Activated CD8-positive, alpha-beta memory T cell treated with anti-CD3 and anti-CD28 coated beads, Interleukin-2, amount 50 U/mL, for 1 hour (primary cell): ENCODE data around the gene DOK7.
A peak's percentile ranks its signal among the peaks of the same experiment; 100 is the strongest.

Experiments used
- DNase-seq: peaks from one replicate; pipeline ENCODE4 v3.0.0-alpha.2; 2020; ENCODE audit errors: extremely low read depth

DOK7 gene

DNA sequence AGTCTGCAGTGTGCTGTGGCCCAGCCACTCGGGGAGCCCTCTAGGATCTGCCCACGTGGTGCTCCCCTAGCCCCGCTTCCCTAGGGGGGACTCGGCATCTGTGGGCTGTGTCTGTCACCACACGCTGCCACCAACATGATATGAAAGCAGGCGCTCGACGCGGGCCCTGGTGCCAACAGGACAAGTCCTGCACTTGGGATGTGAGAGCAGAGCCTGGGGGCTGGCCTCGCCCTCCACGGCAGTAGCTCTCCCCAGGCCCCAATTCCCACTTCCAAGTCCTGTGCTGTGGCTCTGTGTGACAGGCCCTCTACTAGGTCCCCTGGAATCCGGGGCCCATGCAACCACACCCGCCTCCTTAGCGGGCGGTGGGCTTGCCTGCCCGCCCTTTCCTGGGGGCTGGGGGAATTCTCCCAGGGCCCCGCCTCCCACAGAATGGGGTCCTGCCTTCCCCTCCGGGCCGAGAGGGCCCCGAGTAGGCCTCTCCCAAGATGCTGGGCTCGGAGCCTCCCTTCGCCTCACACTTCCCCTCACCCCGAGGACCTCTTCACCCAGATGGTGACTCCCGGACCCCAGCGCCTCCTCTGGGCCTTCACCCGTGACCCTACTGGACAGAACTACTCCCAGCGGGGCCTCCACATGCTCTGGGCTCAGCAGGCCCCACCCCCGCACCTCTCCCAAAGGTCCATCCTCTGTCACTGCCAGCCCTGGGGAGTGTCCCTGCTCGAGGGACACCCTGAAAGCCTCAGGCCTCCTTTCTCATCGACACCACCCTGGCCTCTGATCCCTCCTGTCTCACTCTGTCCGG, 57.9 kb downstream of the DOK7 start:
- no peak for DNase-seq

DNA sequence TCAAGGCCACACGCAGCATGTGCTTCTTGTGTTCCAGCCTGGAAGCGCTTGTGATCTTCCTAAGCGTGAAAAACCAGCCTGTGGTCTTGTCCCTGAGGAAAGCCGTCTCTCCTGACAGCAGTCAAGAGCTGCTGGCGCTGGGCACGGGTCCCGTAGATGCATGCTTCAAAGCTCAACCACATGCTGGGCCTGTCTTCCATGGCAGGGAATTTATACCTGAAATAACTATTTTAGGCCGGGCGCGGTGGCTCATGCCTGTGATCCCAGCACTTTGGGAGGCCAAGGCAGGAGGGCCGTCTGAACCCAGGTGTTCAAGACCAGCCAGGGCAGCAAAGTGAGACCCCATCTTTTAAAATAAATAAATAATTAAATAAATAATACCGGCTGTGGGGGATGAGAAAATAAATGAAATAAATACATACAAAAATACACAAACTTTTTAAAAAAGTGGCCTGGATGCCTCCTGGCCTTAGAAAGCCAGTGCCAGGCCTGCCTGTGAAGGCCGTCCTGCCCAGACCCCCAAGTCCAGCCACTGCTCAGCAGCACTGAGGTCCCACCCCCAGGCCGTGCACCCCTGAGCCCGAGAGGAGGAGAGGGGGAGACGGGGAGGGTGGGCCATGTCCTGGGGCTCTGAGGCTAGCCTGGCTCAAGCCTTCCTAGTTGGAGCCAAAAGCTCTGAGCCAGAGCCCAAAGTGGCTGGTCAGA, 58.7 kb downstream of the DOK7 start:
- no peak for DNase-seq

DNA sequence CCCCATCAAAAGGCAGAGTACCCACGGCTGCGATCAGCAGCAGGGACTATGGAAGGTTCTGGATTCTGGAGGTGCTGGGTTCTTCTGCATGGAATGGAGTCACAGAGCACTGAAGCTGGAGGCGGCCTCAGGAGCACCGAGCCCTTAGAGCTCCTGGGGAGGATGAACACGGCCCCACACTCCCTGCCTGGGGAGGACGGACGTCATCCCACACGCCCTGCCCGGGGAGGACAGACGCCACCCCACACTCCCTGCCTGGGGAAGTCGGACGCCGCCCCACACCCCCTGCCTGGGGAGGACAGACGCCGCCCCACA, 59.2 kb downstream of the DOK7 start:
- DNase-seq: no peak

DNA sequence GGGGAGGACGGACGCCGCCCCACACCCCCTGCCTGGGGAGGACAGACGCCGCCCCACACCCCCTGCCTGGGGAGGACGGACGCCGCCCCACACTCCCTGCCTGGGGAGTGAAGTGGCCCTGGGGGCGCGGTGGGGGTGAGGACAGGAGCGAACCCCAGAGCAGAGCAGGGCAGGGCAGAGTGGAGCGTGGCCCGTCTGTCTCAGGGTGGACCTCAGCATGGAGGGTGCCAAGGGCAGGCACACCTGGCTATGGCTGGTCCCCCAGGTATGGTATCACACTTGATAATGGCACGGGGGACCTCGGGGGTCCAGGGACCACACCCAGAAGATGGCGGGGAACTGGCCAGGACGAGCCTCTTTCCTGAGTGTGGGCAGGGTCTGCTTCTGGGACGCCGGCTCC, 59.5 kb downstream of the DOK7 start:
- no peak for DNase-seq

DNA sequence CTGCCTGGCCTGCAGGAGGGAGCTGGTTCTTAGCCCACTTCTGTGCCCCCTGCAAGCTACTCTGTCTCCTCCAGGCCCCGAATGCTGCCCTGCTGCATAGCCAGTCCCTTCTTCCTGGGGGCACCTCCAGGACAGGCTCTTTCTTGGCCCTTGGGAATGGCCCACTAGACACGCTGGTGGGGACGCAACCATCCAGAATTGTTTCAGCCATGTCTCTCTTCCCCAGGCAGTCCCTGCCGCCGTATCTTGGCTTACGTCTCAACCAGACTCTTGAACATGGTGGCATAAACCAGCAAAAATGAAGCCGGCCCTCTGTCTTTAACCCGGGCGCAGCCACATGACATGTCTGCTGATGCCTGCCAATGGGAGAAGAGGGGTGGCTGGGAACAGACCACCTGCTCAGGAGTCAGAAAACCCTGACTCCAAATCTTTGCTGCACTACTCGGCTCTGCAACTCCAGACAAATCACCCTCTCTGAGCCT, 60.1 kb downstream of the DOK7 start:
- DNase-seq: no peak

DNA sequence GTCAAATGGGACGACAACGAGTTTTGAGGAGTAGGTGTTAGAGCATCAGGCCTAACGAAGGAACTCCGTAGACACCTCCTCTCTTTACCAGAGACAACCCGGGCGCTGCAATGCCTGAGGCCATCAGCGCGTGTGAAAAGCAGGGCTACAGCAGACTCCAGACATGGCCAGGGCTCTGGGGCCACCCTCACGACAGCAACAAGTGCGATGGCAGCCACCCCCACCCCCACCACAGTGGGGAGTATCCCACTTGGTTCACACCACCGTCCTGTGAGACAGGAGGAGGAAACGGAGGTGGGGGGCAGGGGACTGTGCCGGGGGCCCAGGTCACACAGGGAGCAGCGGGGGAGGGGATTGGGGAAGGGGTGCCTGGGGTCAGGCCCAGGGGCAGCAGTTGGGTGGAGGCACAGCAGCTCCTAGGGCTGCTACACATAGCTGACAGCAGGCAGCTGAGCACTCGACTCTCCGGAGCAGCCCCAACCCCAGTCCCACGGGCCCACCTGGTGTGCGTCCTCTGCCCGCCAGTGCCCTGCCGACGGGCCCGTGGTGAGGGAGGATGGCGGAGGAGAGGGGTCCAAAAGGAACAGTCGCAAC, 60.6 kb downstream of the DOK7 start:
- no peak for DNase-seq

DNA sequence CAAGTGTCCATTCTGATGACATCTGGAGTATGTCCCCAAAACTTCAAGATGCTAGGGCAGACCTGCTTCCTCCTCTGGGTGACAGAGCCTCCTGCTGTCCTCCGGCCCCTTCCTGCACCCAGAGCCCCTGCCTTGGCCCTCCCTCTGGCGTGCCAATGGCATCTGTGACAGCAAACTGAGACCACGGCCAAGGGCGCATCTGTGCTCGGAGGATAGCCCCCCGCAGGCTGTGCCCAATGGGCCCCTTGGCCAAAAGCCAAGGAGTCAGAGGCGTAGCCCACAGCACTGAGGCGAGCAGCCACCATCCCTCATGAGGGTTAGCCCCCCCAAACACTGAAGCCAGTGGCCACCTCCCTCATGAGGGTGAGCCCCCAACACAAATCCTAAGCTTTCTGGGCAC, 61.2 kb downstream of the DOK7 start:
- no peak for DNase-seq

DNA sequence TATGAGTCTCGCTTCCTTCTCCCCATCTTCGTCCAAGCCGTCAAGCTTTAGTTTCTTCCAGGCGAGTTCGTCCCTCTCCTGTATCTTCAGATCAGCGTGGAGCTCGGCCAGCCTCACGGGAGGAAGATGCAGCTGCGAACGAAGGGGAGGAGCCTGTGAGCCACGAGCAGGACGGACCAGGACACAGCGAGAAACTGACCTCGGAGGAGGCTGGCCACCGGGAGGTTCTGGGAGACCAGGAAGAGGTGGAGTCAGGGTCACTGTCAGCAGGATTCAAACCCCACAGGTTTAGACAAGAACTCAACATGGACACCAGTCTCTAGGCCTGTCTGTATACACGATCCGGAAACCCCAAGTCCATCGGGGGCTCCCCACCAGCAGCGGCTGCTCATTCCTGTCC, 61.8 kb downstream of the DOK7 start:
- DNase-seq: no peak

DNA sequence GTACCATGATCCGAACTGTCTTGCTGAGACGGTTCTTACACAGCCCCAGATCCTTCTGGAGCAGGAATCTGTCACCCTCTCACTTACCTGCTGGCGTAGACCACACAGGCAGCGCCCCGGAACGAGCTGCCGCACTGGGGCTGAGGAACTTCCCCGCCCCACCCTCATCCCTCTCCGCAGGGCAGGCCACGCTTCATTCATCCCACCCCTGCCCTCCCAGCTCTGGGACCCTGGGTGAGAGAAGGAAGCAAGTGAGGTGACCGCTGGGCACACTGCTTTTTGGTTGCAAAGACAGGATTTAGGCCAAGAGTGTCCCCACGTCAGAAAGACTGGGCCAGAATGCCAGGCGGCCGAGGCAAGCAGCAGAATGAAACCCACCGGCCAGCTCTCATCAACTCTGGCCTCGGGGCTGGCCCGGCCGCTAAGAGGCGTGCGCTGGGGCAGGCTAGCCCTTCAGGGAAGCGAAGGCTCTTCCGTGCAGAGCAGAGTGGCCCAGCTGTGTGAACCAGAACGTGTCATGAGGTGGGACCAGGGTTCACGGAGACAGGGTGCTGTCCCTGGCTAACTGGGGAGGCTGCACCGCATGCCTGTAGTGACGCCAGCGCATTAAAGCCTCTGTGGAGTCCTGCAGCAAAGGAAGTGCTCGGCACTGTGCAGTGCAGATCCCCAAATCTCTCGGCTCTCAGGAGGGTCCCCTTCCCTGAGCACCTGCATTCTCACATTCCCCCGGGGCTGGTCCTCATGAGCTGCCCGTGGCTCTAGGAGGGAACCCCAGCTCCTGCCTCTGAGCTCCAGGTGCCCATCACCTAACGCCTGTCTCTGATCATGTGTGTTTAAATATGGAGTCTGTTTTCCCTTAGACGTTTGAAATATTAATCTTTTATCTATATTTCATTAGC, 62.7 kb downstream of the DOK7 start:
- DNase-seq: no peak

DNA sequence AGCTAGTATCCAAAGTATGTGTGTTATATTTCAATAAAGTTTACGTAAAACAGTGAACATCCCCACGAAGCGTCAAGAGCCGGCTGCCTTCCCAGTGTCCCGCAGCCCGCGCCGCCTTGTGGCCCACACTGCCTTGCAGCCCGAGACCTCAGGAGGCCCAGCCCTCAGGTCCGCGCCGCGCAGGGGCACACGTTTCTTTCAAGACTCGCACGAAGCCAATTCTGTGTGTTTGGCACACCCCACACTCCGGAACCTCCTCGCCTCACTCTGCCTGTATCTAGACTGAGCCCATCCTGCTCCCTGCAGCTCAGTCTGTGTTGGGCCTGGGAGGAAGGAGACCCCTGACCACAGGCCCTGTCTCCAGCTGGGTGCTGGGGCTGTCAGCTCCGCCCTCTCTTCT, 63.4 kb downstream of the DOK7 start:
- DNase-seq: no peak

DNA sequence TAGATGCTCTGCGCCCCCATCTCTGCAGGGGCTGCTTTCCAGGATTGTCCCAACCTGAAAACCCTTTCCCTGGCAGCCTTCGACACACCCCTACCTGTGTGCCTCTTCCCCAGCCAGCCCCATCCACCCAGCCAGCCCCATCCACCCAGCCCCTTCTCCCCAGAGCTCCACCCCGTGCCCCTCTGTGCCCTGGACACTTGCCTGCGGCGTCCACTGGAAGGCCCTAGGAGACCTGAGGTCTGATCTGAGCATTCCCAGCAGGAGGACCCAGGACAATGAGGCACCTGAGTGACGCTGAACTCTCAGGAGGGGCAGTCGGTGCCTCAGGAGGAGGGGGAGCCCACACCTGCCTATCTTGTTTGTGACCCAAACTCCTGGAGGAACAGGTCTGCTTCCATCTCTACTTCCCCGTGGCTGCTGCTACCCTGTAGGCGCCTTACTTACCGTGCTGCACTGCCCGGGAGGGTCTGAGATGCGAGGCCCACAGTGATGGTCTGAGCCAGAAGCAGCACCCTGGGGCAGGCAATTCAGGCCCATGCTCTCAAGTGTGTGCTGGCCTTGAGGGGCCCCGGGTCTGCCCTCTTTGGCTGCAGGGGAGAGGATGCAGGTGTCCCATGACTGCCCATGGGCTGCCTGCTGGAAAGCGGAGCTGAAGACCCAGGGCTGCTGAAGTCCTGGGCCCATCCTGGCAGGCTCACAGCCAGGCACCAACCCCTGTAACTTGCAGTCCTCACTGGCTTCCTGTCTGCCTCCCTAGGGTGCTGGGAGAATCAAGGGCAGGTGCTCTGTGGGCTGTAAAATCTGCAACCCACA, 64.2 kb downstream of the DOK7 start:
- no peak for DNase-seq

DNA sequence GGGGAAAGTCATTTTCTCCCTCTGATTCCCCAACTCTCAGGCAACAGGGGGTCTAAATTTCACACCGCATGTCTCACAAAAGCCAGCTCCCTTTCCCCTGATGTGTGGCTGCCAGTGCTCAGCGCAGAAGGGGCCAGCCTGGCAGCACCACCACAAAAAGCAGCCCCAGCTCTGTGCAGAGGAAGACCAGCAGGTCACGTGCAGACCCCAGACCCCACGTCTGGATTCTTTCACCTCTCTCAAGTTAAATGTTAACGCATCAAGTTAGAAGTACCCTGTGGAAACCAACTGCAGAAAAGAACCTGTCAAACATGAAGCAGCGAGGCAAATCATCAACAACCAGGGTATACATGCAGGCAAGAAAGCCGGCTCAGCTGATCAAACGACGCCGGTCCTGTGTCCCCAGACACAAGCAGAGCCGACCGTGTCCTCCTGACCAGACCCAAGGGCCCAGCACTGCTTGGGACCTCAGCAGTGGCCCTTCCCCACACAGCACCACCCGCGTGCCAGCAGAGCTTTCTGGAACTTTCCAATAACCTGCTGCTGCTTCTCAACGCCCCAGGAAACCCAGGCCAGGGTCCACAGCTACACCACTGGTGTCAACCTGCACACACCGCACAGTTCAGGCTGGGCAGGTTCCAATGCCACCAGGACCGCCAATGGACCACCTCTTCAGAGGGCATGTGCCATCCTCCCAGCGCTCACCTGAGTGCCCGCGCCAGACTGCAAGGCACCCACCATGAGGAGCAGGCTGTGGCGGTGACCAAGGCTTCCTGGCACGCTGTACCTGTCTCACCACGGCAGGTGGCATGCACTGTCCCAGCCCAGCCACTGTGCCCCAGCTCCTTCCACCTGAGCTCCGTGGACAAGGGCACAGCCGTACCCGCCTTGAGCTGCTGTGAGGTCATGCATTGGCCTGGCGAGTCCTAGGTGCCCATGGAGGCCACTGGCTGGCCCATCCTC, 65.1 kb downstream of the DOK7 start:
- DNase-seq: no peak

DNA sequence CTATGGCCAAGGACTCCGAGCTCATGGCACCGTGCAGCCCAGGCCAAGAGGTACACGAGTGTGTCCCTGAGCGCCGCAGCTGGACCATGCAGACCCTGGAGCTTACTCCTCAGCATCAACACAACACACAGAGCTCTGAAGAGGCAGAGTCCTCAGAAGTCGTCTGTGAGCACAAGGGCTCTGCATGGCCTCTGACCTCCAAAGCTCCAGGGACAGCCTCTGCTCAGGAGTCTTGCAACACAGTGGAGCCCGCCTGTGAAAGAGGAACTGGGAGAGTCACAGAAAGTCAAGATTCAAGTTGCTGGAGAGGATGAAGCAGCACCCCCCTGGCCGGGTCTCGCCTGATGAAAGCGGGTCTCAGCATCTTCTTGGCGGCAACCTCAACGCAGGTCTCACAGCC, 66.3 kb downstream of the DOK7 start:
- DNase-seq: no peak

DNA sequence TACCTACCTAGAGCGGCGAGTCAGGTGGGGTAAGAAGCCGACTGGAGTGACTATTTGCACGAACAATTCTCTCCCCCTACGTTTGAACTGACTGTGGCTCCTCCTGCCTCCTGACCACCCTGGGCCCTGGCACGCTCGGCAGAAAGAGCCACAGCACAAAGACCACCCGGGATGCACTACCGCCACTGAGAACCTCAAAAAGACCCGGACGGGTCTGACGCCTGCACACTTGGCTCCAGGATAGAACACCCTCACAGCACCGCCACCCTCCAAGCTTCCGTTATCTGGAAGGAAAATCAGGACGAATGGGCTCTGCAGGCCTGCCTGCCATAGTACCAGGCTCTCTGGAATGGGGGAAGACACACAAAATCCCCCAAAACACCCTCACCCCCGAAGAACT, 66.9 kb downstream of the DOK7 start:
- DNase-seq: no peak

DNA sequence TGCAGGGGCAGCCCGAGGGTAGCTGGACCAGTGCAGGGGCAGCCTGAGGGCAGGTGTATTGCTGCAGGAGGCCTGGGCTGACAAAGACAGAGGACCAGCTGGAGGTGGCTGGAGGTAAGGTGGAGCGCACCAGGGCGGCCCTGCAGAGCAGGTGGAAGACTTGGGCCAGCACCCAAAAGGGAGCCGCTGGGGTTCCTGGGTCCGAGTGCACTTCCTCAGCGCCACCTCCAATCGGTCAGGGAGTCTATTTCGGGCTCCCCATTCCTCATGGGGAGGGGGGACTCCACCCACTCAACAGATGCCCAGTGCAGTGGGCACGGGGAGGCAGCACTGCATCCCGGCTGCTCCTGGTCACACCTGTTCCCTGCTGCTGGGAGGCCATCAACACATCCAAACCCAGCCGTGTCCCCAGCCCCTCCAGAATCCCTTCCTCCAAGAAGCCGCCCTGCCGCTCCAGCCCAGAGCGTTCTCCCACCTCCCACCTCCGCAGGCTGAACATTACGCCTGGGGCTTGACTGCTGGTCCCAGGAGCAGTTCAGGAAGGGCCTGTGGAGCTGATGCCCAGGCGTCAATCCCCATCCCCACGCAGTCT, 67.7 kb downstream of the DOK7 start:
- DNase-seq: no peak

DNA sequence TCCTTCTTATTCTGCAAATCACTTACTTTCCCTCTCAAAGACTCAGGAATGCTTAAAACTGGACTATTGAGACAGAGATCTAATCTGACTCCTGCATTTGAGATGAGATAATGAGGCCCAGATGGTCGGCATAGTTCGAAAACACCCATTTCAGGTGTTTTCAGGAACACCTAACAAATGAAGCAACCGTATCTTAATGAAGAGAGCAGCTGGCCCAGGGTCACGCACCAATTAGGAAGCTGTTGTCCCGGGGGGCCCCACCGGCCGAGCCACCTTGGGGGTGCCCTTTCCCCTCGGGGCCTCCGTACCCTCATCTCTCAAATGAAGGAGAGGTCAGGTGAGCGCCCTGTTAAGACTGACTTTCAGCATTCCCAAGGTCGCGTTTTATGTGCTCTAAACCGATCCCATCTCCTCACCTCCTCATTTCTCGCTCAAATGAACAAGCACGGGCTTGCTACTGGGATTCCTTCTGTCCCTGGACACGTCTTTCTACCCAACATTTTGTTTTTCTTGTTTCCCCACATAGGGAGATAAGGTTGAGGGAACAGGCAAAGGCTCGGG, 68.3 kb downstream of the DOK7 start:
- no peak for DNase-seq

DNA sequence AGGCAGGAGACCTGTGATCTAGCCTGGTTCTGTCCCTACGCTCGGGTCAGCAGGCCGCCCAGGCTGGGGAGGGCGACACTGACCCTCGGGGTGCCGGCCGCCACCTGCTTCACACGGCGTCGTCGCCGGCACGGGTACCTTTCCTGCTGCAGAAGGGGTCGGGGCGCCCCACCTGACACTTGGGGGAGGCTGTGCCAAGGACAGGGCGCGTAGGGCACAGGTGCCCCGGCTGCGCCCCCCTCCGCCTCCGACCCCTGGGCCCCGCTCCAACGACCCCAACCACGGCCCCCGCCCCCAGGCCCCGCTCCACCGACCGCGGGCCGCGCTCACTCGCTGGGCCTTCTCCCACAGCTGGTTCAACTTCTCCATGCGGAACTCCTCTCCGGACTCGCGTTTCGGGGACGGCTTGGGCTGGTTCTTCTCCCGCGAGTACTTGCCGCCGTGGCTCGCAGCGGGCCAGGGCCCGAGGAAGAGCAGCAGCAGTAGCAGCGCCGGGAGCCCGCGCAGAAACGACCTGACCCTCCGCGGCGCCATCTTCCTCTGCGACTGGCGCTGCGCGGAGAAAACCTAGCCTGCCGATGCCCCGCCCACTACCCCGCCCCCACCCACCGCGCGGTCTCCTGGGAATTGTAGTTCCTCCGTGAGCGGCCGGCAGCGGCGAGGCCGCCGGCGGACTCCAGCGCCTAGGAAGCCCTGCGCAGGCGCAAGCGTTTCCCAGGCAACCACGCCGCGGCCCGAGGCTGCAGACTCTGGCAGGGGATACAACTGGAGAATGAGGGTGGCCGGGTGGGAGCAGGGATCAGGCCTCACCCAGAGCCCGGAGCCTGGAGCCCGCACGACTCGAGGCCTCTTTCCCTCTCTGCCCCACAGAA, 69.0 kb downstream of the DOK7 start, which contains the start of gene LRPAP1:
LRPAP1 (minus strand) TSS at position 544 of the 872 bp plus-strand sequence; CDS start at position 534, 10 bp downstream.
- peak; percentile 48 for DNase-seq

DNA sequence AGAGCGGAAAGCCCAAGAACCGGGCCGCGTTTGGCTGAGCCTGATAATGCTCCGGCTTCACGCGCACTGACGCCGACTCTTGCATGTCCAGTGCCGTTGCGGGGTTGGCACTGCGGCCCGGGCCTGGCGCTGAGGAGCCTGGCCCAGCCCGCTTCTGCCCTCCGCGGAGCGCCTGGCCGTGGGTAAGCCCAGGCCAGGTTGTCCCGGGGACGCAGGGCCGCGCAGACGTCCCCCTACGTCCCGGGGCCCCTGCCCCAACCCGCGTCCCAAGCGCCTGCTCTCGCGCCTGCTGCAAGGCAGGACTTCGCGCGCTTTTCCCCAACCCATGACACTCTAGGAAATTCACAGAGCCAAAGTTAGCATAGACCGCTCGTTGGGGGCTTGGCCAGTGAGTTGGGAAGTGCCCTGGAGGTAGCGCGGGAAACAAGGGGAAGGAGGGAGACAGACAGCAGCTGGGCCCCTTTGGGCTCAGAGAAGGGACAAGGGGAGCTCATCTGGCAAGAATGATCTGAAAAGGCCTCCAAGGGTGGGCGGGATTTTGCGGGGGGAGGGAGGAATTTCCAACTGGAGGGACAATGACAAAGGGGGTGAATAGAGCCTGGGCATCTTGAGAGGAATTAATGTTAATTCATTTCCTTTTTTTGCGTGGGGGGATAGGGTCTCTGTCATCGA, 69.8 kb downstream of the DOK7 start:
- no peak for DNase-seq
